DND-41 (cell line): ENCODE measurements around the gene LRP4.

Source experiments
- CTCF ChIP-seq: IDR thresholded peaks from 2 replicates; pipeline ENCODE4 v1.5.1; 2012; ENCODE audit warnings: borderline replicate concordance, low read length, moderate library complexity, mild to moderate bottlenecking; ENCODE audit not compliant: poor library complexity, severe bottlenecking; ENCODE audit errors: extremely low read depth
- EZH2 ChIP-seq: IDR thresholded peaks from 3 replicates; pipeline ENCODE4 v1.6.1; 2012; ENCODE audit warnings: borderline replicate concordance, low read depth, mild to moderate bottlenecking, moderate library complexity, low read length, inconsistent platforms; ENCODE audit not compliant: severe bottlenecking

DNA sequence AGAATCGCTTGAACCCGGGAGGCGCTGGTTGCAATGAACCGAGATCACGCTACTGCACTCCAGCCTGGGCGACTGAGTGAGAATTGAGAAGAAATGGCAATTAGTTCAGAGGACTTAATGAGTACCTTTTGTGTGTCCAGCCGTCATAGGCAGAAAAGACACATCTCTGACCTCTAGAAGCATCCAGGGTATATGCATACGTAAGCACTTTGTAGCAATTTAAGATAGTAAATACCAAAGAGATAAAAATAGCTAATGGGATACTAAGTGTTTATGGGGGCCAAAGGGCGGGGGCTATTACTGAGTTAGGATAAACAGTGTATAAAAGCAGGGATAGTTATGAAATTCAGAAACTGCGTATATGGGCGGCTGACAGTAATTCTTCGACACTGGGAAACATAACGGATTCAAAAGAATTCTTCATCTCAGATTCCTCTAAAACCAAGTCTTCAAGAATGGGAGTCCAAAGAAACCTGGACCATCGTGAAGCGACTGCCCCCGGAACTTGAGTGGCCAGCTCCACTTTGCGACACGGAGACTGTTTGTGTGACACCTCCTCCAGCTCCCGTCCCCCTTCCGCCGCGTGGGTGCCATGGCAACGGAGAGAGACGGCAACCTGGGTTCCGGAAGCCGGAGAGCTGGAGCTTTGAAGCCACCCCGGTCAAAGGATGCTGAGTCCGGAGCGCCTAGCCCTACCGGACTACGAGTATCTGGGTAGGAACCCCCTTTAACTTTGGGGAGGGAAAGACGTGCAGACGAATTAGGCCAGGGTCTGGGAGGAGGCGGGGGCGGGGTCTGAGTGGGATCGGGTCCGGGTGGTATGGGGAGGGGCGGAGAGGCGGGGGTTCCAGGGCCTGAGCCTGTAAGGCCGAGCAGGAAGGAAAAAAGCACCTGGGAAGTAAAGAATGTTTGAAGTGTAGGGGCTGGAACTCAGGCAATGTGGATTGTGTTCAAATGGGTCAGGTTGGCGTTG, 18.1 kb upstream of the LRP4 start, which contains the start of gene CSTPP1:
- no peak for TF ChIP-seq EZH2
- no peak for TF ChIP-seq CTCF
